EH (cell line): ENCODE measurements around the gene VASP.
A peak's percentile ranks its signal among the peaks of the same experiment; 100 is the strongest.

Source experiments
- DNase-seq: peaks from one replicate; pipeline ENCODE4 v3.0.0-alpha.2; 2015; ENCODE audit warnings: low read depth

Gene VASP

DNA sequence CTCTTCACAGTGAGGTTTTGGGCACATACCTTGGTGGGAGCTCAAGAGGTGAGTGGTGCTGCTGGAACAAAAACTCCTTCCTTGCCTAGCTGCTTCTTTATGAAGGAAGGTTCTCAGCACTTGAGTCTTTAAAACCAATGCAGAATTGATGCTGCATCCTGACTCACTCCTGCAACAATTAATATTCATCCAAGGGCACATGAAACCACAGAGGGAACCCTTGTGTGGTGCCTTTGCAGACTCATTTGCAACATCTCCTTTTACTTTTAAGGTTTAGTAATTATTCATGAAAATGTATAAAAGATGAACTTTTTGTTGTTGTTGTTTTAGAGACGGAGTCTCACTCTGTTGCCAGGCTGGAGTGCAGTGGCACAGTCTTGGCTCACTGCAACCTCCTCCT, 47.2 kb downstream of the VASP start:
- no peak for DNase-seq

DNA sequence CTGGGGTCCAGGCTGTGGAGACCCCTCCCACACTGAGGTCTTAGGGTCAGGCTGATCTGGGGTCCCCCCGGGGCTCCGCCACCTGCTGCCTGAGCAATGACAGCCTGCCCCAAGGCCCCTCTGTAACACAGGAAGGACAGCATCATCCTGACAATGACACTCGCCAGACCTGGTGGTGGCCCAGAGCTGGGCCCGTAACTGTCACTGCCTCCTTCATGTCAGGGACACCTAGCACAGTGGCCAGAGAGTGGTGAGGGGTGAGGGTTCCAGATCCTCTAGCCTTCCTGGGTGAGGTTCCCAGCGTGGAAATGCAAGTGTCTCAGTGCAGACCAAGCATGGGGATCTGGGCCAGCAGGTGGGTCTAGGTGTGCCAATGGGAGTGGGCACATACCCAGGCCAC, 49.6 kb downstream of the VASP start:
- DNase-seq = no peak

DNA sequence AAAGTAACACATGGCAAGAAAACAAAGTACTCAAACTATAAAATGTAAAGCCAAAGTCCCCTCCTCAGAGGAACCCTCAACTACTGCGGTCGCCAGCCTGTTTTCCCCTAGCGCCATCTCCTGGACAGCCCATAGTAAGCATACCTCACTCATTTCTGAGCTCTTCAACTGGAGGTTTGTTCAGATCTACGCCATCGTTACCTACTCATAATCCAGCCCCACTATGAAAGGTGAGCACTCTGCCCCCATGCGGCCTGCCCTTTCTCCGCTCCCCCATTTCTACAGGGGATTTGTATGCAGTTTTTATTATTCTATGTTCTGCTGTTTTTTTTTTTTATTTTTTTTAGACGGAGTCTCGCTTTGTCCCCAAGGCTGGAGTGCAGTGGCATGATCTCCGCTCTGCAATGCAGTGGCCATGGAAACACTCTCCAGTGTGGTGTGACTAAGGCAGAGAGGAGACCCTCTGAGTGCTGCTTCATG, 51.2 kb downstream of the VASP start:
- DNase-seq = peak; percentile 56

DNA sequence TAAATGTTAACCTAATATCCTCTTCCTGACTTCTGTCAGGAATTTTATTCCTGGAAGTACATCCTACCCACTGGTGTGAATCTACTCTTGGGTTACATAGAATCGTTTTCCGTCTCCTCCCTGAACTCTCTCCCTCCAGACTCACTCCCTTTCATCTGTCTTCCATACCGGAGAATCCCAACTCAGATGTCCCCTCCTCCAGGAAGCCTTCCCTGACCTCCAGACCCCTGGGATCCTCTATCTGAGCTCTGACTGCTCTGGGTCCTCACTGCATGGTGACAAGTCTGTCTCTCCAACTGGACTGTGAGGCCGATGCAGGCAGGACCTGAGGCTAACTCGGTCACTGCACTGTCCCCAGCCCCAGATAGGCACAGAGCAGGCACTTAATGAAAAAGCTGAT, 52.8 kb downstream of the VASP start:
- DNase-seq = no peak

- DNase-seq = no peak
Measured at GRCh38 chr19:45560686-45561085, 53.4 kb downstream of the VASP start.

DNA sequence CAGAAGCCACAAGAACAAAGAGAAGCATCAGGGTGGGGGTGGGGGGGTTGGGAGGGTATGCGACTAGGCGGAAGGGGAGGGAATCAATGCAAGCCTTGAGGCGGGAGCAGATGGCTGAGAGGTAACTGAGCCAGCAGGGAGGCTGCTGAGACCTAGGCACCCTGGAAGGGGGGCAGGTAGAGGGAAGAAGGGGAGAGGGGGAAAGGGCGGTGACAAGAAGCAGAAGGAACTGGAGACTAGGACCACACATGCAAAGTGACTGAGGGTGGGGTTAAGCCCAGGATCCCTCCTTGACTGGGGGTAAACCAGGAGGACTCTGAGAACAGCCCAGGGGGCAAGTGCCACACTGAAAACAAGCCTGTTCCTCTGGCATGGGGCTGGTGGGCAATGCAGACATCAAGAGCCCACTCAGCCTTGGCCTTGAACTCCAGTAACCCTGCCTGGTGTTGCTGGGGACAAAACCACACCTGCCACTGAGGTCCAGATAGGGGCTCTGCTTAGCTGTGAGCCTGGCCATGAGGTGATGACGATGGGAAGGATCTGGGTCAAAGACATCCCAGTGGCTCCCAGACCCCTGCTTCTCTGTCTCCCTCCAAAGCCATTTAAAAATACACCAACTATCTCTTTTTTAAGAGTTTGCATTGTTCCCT, 57.0 kb downstream of the VASP start:
- DNase-seq = no peak

DNA sequence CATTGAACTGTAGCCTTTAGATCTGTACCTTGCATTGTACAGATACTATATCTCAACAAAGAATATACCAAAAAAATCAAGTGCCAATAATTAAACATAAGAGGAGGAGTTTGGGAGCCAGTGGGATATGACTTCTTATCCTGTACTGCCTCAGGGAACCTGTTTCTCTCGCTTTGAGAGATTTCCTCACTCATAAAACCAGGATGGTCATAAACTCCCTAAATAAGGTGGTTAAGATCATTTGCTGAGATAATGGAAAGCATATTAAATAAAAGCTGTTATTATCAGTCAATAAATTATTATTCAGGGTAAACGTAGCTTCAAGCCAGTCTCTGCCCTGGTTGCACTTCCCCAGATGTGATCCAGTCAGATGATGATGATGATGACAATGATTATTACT, 60.3 kb downstream of the VASP start:
- no peak for DNase-seq

DNA sequence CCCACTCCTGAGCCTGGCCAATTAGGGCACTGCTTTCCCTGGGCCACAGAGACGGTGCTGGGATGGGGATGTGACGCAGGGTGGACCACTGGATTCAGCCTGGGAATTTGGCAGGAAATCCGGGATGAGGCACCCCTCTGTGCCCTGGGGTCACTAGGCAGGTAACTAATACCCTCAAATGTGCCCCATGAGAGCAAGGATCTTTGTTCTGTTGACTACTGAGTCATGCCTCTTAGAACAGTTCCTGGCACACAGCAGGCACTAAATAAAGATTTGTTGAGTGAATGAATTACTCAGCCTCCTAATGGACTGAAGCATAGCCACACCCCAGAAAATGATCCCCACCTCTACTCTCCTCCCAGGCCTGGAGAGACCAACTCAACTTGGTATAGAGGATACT, 61.5 kb downstream of the VASP start:
- peak; percentile 67 for DNase-seq

DNA sequence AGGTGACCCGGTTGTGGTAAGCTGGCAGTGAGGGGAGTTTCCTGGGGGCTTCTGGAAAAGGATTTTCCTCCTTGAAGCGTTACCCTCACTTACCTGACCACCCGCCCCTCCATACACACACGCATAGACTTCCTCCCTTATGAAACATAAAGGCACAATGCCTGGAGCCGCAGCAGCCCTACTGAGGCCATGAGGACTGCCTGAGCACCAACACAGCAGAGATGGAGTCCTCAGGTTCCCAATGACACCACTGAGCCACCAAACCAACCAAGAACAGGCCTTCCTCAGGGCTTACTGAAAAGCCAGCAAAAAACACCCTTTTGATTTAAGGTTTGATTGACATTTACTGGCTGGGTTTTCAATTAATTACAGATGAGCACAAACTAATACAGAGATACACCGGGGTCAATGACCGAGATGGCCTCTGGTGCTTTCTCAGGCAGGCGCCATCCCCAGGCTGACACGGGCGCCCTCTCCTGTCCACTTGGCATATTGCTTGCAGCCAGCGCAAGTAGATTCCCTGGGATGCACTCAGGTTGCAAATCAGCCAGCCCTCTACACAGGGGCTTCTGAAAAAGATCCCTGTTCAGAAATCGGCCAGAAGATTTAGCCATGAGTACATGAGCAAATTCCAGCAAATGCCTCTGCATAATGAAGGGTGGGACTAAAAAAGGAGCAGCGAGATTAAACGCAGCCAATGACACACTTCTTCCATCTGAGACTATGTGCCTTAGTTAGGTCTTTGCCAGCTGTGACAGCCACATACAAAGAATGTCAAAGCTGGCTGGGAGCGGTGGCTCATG, 62.5 kb downstream of the VASP start:
- DNase-seq = peak; percentile 58

- no peak for DNase-seq
Measured at GRCh38 chr19:45571457-45572220, 64.4 kb downstream of the VASP start.

DNA sequence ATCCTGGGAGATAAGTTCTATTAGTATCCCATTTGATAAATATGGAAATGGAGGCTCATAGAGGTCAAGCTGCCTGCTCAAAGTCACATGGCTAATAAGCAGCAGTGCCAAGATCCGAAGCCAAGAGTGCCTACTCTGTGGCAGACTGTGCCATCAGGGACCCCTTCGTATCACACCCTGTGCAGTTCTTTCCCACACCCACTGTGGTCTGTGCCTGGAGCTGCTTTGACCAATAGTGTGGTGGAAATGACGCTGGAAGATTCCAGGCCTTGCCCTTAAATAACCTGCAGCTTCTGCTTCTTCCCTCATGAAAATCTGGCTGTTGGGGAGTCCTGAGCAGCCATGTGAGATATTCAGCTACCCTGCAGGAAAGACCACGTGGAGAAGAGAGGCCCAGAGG, 67.2 kb downstream of the VASP start:
- no peak for DNase-seq

GRCh38 chr19:45575216-45575615, 67.9 kb downstream of the VASP start:
- no peak for DNase-seq
